ENCODE data around the gene MAN2A1.

MAN2A1 gene

GRCh38 chr5:109833946-109834345, 144.2 kb downstream of the MAN2A1 start:
- peaks cover 46% of the 10 kb centered on the region for H3K36me3 ChIP-seq (ENCODE audit: insufficient read depth, low read length)
- H4K20me1 ChIP-seq (ENCODE audit: insufficient read depth, low read length), result no peaks in the 10 kb centered on the region
- no peaks in the 10 kb centered on the region for H3K9me2 ChIP-seq (ENCODE audit: low read depth, low read length)
- H3K27ac ChIP-seq (ENCODE audit: low read depth, low read length, poor library complexity, severe bottlenecking), result no peak overlapping the region
- H3K27me3 ChIP-seq (ENCODE audit: insufficient read depth, low read length), result no peaks in the 10 kb centered on the region
- no peak for TF ChIP-seq EZH2 (IDR thresholded peaks at IDR 0.05; ENCODE audit: borderline replicate concordance, low read length)
- no peak for TF ChIP-seq CTCF (IDR thresholded peaks at IDR 0.05; ENCODE audit: low read length)
- H2AFZ ChIP-seq (ENCODE audit: low read length), result no peak overlapping the region
- H3K4me1 ChIP-seq (ENCODE audit: insufficient read depth, low read length, severe bottlenecking), result no peaks in the 10 kb centered on the region
- no peaks in the 10 kb centered on the region for H3K79me2 ChIP-seq (ENCODE audit: insufficient read depth, low read length)
- H3F3A ChIP-seq (ENCODE audit: insufficient read depth, low read length), result 0 out of 2 replicates have a peak, but pooled peaks cover 6% of the 10 kb centered on the region
- no peaks in the 10 kb centered on the region for H3K9me3 ChIP-seq (ENCODE audit: low read length)
- H3K4me3 ChIP-seq (ENCODE audit: low read depth, low read length, poor library complexity, severe bottlenecking), result no peak overlapping the region
- no peak overlapping the region for H3K9ac ChIP-seq (ENCODE audit: low read length)
- H3K4me2 ChIP-seq (ENCODE audit: low read length), result no peak overlapping the region

GRCh38 chr5:109836280-109836679, 146.6 kb downstream of the MAN2A1 start:
- Histone ChIP-seq H3K9me2 (ENCODE audit: low read depth, low read length) (no peaks in the 10 kb centered on the region), H3K9ac (ENCODE audit: low read length) (no peak overlapping the region), H3K27me3 (ENCODE audit: insufficient read depth, low read length) (no peaks in the 10 kb centered on the region), H3K27ac (ENCODE audit: low read depth, low read length, poor library complexity, severe bottlenecking) (no peak overlapping the region), H3K4me1 (ENCODE audit: insufficient read depth, low read length, severe bottlenecking) (no peaks in the 10 kb centered on the region), H2AFZ (ENCODE audit: low read length) (no peak overlapping the region), H3K4me2 (ENCODE audit: low read length) (no peak overlapping the region), H3K4me3 (ENCODE audit: low read depth, low read length, poor library complexity, severe bottlenecking) (no peak overlapping the region), H3K79me2 (ENCODE audit: insufficient read depth, low read length) (no peaks in the 10 kb centered on the region), H4K20me1 (ENCODE audit: insufficient read depth, low read length) (no peaks in the 10 kb centered on the region), H3K9me3 (ENCODE audit: low read length) (no peaks in the 10 kb centered on the region), H3K36me3 (ENCODE audit: insufficient read depth, low read length) (peaks cover 32% of the 10 kb centered on the region), H3F3A (ENCODE audit: insufficient read depth, low read length) (0 out of 2 replicates have a peak, but pooled peaks cover 6% of the 10 kb centered on the region)
- no peak for TF ChIP-seq EZH2 (IDR thresholded peaks at IDR 0.05; ENCODE audit: borderline replicate concordance, low read length)
- TF ChIP-seq CTCF (IDR thresholded peaks at IDR 0.05; ENCODE audit: low read length), result no peak

- H3K27ac ChIP-seq (ENCODE audit: low read depth, low read length, poor library complexity, severe bottlenecking), result no peak overlapping the region
- H3K4me1 ChIP-seq (ENCODE audit: insufficient read depth, low read length, severe bottlenecking), result no peaks in the 10 kb centered on the region
- H3K4me2 ChIP-seq (ENCODE audit: low read length), result no peak overlapping the region
- H3K36me3 ChIP-seq (ENCODE audit: insufficient read depth, low read length), result peaks cover 31% of the 10 kb centered on the region
- TF ChIP-seq CTCF (IDR thresholded peaks at IDR 0.05; ENCODE audit: low read length) (no peak), EZH2 (IDR thresholded peaks at IDR 0.05; ENCODE audit: borderline replicate concordance, low read length) (no peak)
- H3K9me2 ChIP-seq (ENCODE audit: low read depth, low read length), result no peaks in the 10 kb centered on the region
- 0 out of 2 replicates have a peak, but pooled peaks cover 6% of the 10 kb centered on the region for H3F3A ChIP-seq (ENCODE audit: insufficient read depth, low read length)
- no peaks in the 10 kb centered on the region for H3K27me3 ChIP-seq (ENCODE audit: insufficient read depth, low read length)
- H3K9ac ChIP-seq (ENCODE audit: low read length), result no peak overlapping the region
- H3K4me3 ChIP-seq (ENCODE audit: low read depth, low read length, poor library complexity, severe bottlenecking), result no peak overlapping the region
- no peaks in the 10 kb centered on the region for H3K9me3 ChIP-seq (ENCODE audit: low read length)
- H4K20me1 ChIP-seq (ENCODE audit: insufficient read depth, low read length), result no peaks in the 10 kb centered on the region
- no peak overlapping the region for H2AFZ ChIP-seq (ENCODE audit: low read length)
- H3K79me2 ChIP-seq (ENCODE audit: insufficient read depth, low read length), result no peaks in the 10 kb centered on the region
Observed at GRCh38 chr5:109837231-109837861, 147.6 kb downstream of the MAN2A1 start.
